NCI-H128 (cell line): ENCODE results near the gene CA12.

Source experiments
- DNase-seq: peaks from one replicate; lab custom pipeline; 2025; ENCODE audit not compliant: unreplicated experiment; lab: John Stamatoyannopoulos, UW

The CA12 gene

DNA sequence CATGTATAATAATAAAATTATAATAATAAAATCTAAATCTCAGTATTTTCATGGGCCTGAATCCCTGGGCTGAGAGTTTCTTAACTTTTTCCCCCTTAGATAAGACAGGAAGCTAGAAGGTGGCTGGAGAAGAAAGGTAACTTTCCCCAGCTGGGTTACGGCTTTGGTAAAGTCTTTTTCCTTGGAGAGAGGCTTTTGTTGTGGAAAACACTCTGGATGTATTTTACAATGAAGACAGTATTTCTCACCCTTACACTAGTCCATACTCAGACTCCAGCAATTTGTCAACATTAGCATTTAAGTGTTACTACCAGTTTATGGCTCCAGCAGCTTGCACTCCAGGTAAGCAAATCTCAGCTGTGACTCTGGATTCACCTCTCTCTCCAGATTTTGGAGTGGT, 69.4 kb downstream of the CA12 start:
- no peak for DNase-seq

DNA sequence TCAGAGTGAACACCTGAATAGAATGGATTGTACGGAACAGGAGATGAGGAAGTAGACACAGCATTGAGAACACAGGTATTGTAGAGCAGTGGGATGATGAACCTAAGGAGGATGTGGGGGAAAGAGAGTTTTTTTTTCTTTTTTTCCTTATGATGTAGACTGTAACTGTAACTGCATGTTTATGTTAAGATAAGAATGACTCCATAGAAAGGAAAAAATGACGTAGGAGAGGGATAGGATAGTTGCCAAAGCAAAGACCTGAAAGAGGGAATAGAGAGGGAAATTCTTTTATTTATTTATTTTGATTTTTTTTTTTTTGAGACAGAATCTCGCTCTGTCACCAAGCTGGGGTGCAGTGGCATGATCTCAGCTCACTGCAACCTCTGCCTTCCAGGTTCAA, 71.0 kb downstream of the CA12 start:
- DNase-seq, result no peak

DNA sequence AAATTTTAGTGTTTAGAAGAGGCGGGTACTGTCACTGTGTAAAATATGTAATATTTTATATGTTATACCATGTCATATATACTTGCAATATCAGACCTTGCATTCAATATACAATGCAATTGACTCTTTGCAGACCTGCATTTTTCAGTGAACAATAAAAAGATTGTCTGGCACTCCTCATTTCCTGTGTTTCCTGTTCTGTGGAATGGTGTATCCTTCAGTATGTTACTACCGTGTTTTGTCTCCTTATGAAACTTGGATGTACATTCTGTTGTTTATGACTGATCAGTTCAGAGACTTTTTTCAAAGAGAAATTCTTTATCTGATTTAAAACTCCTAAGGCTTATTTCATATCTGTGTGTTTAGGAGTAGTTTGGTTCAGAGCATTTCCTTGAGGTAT, 72.7 kb downstream of the CA12 start:
- DNase-seq, result no peak

DNA sequence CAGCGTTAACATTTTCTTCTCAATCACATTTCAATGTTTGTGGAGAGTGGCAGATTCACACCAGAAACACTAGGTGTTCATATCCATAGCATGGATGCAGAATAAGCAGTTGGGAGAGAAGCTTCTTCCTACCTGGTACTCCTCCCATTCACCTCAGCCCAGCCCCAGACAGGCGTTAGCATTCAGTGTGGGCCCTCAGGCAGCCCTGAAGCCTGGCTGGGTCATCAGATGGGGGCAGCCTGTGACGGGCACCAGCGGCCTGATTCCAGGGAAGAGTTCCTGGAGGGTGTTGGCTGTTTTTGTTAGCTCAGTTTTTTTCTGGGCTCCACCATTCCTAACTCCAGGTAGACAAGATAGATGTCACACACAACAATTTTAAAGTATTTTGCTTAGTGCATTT, 73.2 kb downstream of the CA12 start:
- no peak for DNase-seq

DNA sequence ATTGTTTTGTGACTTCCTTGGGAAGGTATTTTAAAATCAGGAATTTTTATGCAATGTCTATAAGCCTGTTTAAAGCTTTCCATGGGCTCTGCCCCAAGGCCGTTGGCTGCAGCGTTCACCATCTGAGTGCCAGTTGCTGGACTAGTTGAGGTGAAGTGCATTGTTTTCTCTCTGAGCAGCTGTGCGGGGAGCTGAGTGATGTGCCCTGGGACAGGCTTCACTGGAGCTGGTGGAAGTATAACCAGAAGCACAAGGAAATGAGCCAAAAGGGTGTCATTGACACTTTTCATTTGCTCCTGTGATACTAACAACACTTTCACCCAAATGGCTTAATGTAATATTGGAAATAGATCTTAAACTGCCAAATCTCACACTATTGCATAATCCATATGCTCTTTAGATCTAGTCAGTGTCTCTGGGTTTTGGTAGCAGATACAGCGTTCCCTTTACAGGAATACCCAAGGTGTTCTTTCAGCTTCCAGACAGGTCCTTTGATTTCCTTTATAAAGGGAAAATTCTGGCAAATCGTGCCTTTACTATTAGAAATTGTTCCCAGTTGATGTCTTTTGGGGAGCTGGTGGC, 75.1 kb downstream of the CA12 start:
- DNase-seq, result no peak

DNA sequence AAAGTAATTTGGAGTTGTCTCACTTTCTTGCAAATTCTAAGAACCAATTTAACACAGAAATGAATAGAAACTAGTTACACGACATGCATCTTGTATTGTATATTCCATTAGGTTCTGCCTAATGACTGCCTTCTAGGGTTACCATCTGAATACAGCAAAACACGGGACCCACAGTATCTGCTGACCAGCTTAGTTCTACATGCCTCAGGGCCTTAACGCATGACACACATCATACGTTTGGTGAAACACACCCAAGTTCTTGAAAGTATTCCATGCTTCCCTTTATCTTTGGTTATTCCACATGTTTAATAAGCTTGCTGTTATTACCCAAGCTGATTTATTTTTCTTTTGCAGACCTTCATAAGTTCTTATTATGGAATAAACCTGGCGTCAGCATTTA, 76.4 kb downstream of the CA12 start:
- DNase-seq, result no peak

DNA sequence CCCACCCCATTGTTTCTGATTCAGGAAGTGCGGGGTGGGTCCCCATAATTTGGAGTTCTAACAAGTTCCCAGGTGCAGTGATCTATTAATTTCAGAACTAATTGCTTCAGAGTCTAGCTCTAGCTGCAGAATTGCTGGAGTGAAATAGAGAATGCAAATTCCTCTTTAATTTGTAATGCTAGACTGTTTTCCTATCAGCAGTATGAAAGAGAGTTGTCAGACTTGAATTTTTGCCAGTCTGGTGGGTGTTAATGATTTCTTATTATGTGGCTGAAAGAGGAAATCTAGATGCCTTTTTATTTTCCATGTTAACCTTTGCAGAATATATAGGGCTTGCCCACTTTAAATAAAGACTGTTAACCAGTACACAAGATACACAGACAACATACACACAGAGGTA, 80.6 kb downstream of the CA12 start:
- no peak for DNase-seq

DNA sequence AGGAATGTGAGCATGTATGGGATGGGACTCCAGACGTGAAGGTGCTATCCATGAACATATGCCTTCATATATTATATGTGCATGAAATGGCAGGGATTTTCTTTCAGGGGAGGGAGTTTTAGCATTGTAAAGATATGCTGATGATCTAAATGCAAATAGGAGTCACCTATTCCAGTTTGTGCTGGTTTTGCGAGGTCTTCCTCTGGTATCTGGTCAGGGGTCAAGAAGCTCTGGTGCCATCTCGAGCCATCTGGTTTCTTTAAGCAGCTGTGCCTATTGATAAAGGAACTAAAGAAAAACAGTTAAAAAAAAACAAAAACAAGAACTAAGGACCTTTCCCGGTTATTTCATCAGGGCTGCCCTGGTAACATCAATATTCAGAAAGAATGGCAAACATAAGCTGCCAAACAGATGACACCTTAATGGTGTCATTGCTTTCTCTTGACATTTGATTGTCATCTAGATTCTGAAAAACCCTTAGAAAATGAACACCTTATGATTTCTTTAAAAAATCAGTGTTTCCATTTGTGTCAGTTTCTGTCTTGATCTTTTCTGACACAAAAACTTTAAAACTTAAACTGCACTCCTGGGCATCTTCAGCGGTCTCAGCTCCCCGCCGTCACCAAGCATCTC, 81.6 kb downstream of the CA12 start:
- DNase-seq, result no peak

DNA sequence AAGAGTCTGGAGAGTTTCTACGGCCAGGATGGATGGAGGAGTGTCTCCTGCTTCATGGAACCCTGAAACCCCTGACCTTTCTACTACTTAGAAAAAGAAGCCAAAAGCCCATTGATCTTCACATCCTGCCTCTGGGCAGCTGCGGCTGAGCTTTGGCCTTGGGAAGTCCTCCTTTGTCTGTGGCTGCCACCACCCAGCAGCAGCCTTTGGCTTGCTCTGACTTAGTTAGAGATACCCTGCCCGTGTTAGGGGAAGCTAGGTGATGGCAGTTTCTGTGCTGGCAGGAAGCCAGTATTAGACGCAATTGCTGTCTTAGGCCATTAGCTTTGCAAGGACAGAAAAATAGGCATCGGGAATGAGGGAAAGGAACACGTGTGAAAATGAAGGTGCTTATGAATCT, 85.5 kb downstream of the CA12 start:
- no peak for DNase-seq

DNA sequence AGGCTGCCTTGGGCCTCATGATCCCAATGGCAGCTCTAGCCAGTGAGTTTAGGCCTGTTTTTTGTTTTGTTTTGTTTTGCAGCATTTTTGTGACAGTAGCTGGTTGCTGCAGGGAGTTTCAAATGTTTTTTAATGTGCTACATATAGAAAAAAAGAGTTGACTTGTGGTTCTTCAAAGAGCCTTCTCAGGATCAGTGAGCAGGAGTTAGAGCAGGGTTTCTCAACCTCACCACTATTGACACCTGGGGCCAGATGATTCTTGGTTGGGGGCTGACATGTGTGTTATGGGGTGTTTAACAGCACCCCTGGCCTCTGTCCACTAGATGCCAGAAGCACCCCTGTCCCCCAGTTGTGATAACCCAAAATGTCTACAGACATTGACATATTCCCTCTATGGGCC, 86.3 kb downstream of the CA12 start:
- DNase-seq, result no peak

DNA sequence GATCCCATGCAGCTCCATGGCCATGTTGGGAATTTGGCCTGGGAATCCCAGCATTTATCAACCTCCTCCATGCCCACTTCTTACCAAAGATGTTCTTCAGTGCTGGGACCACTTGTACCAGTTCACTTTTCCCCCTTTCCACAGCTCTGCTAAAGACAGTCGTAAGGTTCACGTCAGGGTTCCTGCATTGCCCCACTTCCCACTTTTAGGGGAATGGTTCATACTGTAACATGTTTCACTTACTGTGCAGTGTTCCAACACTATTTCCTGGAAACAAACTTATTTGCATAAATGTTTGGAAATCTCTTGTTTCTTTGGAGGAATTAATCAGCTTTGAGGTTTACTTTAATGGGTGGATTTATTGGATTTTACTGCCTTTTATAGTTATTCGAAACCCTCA, 87.3 kb downstream of the CA12 start:
- DNase-seq, result no peak

DNA sequence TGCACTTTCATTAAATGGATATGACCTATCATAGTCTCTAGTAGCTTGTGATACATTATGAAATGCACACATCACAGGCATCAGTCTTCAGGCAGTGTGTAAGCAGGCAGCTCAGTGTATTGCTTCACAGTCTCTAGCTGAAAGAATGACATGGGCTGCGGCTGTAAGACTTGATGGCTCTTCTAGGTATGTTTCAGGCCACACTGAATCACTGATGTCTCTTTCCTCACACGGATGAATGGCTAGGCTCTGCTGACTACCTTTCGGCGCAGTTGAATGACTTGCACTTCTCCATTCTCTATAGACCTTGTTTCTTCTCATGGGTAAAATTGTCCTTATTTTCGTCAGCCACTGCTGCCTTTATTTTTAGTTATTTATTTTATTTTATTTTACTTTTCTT, 88.9 kb downstream of the CA12 start:
- no peak for DNase-seq

DNA sequence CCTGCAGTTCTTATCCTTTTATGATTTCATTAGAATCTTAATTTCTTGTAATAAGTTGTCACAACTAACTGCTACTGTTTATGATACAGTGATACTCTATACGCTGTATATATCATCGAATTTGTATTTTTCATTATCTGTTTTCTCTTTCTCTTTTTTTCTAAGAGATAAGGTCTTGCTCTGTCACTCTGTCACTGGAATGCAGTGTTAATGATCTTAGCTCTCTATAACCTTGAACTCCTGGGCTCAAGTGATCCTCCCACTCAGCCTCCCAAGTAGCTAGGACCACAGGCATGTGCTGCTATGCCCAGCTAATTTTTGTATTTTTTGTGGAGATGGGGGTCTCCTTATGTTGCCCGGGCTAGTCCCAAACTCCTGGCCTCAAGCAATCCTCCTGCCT, 89.4 kb downstream of the CA12 start:
- DNase-seq, result no peak

DNA sequence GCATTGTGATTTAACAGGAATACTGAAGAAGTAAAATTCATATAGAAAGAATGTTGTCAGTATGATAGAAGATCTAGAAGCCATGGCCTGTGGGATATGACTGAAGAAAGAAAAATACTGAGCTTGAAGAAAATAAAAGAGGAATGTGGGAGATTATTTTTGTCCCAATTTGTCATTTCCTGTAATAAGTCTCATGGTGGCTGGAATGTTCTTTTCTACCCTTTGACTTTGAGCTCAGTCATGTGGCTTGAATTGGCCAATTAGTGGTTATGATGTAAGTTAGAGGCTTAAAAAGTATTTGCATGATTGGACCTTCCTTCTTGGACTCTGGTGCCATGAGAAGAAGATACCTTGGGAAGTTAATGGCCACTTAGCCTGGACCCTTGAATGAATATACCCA, 90.1 kb downstream of the CA12 start:
- DNase-seq, result no peak

DNA sequence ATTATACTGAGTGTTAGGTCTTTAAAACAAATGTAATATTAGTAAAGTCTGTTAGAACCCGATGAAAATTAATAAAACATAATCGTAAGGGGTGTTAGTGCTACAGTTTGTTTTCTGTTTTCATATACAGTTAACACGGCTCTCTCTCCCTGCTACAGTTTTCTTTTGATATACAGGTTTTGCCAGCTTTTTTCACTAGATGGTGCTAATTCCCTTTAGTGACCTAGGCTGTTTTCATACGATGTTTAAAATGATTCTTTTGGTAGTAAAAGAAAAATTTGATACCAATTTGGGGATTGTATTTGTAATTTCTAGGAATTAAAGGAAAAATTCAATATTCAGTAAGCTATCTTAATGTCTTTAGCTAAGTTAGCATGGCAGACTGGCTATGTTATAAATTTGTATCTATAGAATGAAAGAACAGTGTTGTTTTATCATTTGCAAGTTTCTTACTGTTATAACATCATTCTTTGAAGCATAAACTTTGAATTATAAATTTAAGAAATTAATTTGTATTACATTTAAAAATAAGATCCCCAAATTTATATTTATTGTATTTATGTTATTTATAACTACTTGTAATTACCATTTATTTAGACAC, 92.8 kb downstream of the CA12 start:
- DNase-seq, result no peak

DNA sequence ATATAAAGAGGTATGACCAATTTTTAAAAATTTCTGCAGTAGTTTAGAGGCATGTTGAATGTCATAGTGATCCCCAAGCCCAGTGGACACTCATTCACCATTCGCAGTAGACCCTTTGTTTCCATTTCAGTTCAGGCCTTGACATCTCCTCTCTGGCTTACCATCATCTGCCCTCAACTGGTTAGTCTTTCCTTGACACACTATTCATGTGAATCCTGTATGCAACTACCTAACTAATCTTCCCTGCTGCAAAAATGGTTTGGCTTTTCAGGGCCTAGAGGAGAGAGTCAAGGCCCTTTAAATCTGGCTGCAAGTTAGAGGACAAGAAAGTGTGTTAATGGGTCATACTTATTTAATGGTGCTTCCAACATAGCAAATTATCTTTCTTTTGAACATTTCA, 93.3 kb downstream of the CA12 start:
- DNase-seq, result no peak

DNA sequence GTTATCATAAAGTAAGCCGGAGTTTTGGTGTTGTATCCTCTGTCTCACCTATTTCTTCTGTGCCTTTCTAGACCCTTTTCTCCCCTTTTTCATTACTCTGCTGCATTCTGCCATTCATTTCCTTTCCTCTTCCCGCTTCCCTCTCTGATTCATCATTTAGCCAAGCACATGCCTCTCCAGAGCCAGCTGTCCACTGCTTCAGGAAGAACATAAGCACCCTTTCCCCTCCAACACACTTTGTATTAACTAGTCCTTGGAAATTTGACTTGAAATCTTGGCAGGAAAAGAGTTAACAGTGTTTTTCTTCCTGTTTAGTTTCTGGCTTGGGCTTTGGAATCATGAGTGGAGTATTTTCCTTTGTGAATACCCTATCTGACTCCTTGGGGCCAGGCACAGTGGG, 94.5 kb downstream of the CA12 start:
- no peak for DNase-seq

DNA sequence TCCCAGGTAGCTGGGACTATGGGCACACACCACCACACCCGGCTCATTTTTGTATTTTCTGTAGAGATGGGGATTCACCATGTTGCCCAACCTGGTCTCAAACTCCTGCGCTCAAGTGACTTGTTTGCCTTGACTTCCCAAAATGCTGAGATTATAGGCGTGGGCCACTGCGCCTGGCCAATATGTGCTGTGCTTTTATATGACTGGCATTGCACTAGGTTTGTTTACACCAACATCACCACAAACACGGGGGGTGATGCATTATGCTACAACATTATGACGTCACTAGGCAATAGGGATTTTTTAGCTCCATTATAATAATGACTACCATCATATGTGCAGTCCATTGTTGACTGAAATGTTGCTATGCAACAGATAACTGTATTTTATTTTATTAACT, 97.3 kb downstream of the CA12 start:
- DNase-seq, result no peak

DNA sequence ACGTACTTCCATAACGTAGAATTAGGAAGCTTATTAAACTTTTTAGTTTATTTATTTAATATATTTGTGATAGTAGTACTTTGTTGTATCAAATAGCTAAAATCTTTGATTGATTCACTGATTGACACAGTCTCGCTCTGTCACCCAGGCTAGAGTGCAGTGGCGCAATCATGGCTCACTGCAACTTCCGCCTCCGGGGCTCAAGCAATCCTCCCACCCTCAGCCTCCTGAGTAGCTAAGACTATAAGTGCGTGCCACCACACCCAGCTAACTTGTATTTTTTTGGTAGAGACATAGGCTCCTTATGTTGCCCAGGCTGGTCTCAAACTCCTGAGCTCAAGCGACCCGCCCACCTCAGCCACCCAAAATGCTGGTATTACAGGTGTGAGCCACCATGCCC, 98.5 kb downstream of the CA12 start:
- DNase-seq, result no peak

DNA sequence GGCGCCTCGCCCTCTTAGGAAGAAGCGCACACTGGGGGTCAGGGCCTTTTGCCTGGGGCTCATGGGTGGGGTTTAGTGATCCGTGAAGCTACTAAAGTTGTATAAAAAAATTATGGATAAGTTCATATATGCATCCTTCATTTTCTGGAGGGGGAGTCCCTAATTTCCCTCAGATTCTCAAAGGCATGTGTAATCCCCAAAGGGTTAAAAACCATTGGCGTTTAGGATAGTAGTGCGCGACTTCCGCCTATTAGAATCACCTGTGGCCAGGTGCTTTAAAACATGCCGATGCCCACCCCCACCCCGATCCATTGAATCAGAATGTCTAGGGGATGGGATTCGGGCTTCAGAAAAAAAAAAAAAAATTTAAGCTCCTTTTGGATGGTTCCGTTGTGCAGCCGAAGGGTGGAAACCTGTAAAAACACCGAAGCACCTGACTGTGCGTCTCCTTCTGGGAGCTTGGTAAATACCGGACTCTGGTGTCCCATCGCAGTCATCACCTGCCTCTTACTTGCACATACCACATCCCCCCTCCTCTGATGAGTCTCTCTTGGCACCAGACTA, 103.7 kb downstream of the CA12 start:
- no peak for DNase-seq

DNA sequence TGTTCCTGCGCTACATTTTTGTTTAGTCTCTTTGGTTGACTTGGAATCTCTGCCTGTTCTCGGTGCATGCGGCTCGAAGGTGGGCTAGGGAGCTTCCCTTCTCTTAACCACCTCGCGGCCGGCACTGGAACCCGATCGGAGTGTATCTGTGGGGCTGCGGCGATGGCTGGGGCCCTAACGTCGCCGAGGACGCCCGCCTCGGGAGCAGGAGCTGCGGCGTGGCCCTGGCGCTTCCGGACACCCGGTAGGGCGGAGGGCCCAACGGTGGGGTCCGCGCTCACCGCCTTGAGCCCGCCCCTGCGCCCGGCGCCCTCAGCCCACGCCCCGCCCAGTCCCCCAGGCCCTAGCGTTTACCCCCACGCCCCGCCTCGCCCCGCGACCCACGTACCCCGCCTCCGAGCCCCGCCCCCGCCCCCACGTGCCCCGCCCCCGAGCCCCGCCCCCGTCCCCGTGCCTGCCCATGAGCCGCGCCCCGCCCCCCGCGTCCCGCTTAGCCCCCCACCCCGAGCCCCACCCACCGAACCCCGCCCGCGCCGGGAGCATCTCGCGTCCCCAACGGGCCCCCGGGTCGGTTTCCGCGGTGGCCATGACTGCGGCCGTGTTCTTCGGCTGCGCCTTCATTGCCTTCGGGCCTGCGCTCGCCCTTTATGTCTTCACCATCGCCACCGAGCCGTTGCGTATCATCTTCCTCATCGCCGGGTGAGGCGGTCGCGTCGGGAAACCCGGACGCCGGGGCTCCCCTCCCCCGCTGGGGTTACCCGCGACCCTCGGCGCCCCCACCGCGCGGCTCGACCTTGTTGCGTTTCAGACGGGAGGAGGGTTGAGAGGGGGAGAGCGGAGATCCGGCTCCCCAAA, 104.4 kb downstream of the CA12 start, which contains the start of gene APH1B:
TSS of gene APH1B (plus strand) at position 568 of the 855 bp plus-strand sequence. CDS start at position 587, 19 bp downstream.
- peak; percentile 34 for DNase-seq
